Thymus (tissue), 11 donors: ENCODE data around the gene SEMA3G. TPM values are rescaled to one million over a fixed set of nuclear protein-coding genes. Genes with fewer than 3 reads are reported as not detected.

Experiments used
- DNase-seq, 9 donors: peaks; one replicate each; pipeline ENCODE4 v3.0.0-alpha.2; 2013; ENCODE audit warnings: low spot score in 9 of 9, low read depth in 6 of 9, missing footprints in 1 of 9
- H3K27ac ChIP-seq, 2 donors: one replicate each; pipeline ENCODE4 v1.5.1; 2013; ENCODE audit warnings: control low read depth in 1 of 2, low read depth in 1 of 2, low read length in 1 of 2, mild to moderate bottlenecking in 1 of 2, moderate library complexity in 1 of 2
- H3K27me3 ChIP-seq, 2 donors: one replicate each; pipeline ENCODE4 v1.5.1; 2013; ENCODE audit warnings: low read length in 1 of 2; ENCODE audit not compliant: control insufficient read depth in 2 of 2, insufficient read depth in 1 of 2
- H3K36me3 ChIP-seq, 2 donors: one replicate each; pipeline ENCODE4 v1.5.1; 2013; ENCODE audit warnings: low read length in 1 of 2, mild to moderate bottlenecking in 1 of 2, moderate library complexity in 1 of 2; ENCODE audit not compliant: control insufficient read depth in 2 of 2, insufficient read depth in 2 of 2
- H3K4me1 ChIP-seq, 2 donors: one replicate each; pipeline ENCODE4 v1.5.1; 2013; ENCODE audit warnings: low read length in 2 of 2; ENCODE audit not compliant: control insufficient read depth in 2 of 2, insufficient read depth in 2 of 2
- H3K4me3 ChIP-seq, 2 donors: one replicate each; pipeline ENCODE4 v1.5.1; 2013; ENCODE audit warnings: low read length in 2 of 2, control low read depth in 1 of 2, mild to moderate bottlenecking in 1 of 2
- H3K9me3 ChIP-seq, 2 donors: one replicate each; pipeline ENCODE4 v1.5.1; 2013; ENCODE audit warnings: low read length in 1 of 2, mild to moderate bottlenecking in 1 of 2; ENCODE audit not compliant: control insufficient read depth in 2 of 2, insufficient read depth in 1 of 2
- WGBS: extraction: QIAGEN DNeasy Blood & Tissue Kit; methylation state at CpG from one replicate; pipeline ENCODE4 v1.1.7; 2013; 5-methylcytosine and 5-hydroxymethylcytosine counted together
- polyA plus RNA-seq: library from polyadenylated mRNA; stranded (reverse); fragments of 200-250 nt; gene quantifications from one replicate; pipeline ENCODE4 v1.2.3, GENCODE V29; 2013
- total RNA-seq: library from RNA; stranded (reverse); fragments of 120-200 nt; gene quantifications from one replicate; pipeline ENCODE4 v1.2.4, GENCODE V29; 2013
- donor health status: healthy.

Gene SEMA3G
- total and polyA plus RNA-seq, 2 donors: 0.80 to 6.4 TPM

GRCh38 chr3:52469001-52469400 is 24.1 kb upstream of the SEMA3G start:
- H3K27ac ChIP-seq: no peak overlapping the region
- no peak for DNase-seq
- H3K9me3 ChIP-seq: no peaks in the 10 kb centered on the region
- WGBS: 98% methylated on average over 5 of the region's 5 CpGs
- no peak overlapping the region for H3K4me3 ChIP-seq
- peaks cover 68 to 72% of the 10 kb centered on the region in 2 donors for H3K36me3 ChIP-seq
- H3K27me3 ChIP-seq: no peaks in the 10 kb centered on the region
- H3K4me1 ChIP-seq: peaks cover 0 to 4% of the 10 kb centered on the region in 2 donors

GRCh38 chr3:52468336-52468735 is 23.4 kb upstream of the SEMA3G start:
- 88% methylated on average over 9 of the region's 9 CpGs for WGBS
- H3K9me3 ChIP-seq: no peaks in the 10 kb centered on the region
- H3K4me3 ChIP-seq: no peak overlapping the region
- DNase-seq: no peak
- no peaks in the 10 kb centered on the region for H3K27me3 ChIP-seq
- H3K4me1 ChIP-seq: peaks cover 0 to 4% of the 10 kb centered on the region in 2 donors
- H3K36me3 ChIP-seq: peaks cover 64 to 71% of the 10 kb centered on the region in 2 donors
- no peak overlapping the region for H3K27ac ChIP-seq

GRCh38 chr3:52463416-52463815 is 18.5 kb upstream of the SEMA3G start:
- Histone ChIP-seq H3K9me3 (no peaks in the 10 kb centered on the region), H3K36me3 (peaks cover 64 to 69% of the 10 kb centered on the region in 2 donors), H3K27me3 (no peaks in the 10 kb centered on the region), H3K4me3 (no peak overlapping the region), H3K4me1 (peaks cover 0 to 7% of the 10 kb centered on the region in 2 donors), H3K27ac (no peak overlapping the region)
- 81% methylated on average over 5 of the region's 5 CpGs for WGBS
- no peak for DNase-seq

GRCh38 chr3:52461874-52462273 is 17.0 kb upstream of the SEMA3G start:
- peaks cover 52 to 72% of the 10 kb centered on the region in 2 donors for H3K36me3 ChIP-seq
- WGBS: 96% methylated on average over 6 of the region's 6 CpGs

GRCh38 chr3:52458770-52459545 is 14.1 kb upstream of the SEMA3G start:
- H3K9me3 ChIP-seq: no peaks in the 10 kb centered on the region
- H3K36me3 ChIP-seq: peaks cover 38 to 47% of the 10 kb centered on the region in 2 donors
- H3K27me3 ChIP-seq: no peaks in the 10 kb centered on the region
- H3K4me3 ChIP-seq: no peak overlapping the region
- no peak overlapping the region for H3K27ac ChIP-seq
- WGBS: 95% methylated on average over 14 of the region's 14 CpGs
- no peak for DNase-seq
- H3K4me1 ChIP-seq: peaks cover 17 to 31% of the 10 kb centered on the region in 2 donors

More at GRCh38 chr3:52461874-52462273, 17.0 kb upstream of the SEMA3G start:
- Histone ChIP-seq H3K4me3 (no peak overlapping the region), H3K27ac (no peak overlapping the region), H3K27me3 (no peaks in the 10 kb centered on the region), H3K9me3 (no peaks in the 10 kb centered on the region), H3K4me1 (peaks cover 4 to 13% of the 10 kb centered on the region in 2 donors)
- DNase-seq: no peak

- Histone ChIP-seq H3K9me3 (no peaks in the 10 kb centered on the region), H3K36me3 (peaks cover 35 to 41% of the 10 kb centered on the region in 2 donors), H3K27ac (no peak overlapping the region), H3K4me1 (peaks cover 17 to 31% of the 10 kb centered on the region in 2 donors), H3K4me3 (no peak overlapping the region), H3K27me3 (no peaks in the 10 kb centered on the region)
- DNase-seq: no peak
- 82% methylated on average over 6 of the region's 6 CpGs for WGBS
Observed at GRCh38 chr3:52458031-52458760, 13.3 kb upstream of the SEMA3G start.

GRCh38 chr3:52456800-52457183 is 11.9 kb upstream of the SEMA3G start:
- peaks cover 17 to 31% of the 10 kb centered on the region in 2 donors for H3K4me1 ChIP-seq

GRCh38 chr3:52456169-52456799 is 11.4 kb upstream of the SEMA3G start:
- peak overlapping the region; percentile 57 to 86 for H3K27ac ChIP-seq
- H3K4me1 ChIP-seq: peaks cover 17 to 31% of the 10 kb centered on the region in 2 donors
- H3K4me3 ChIP-seq: peak overlapping the region; percentile 86 to 98
- peak in 3 of 9 donors; percentile 14 to 52 (median 31) for DNase-seq
- H3K9me3 ChIP-seq: no peaks in the 10 kb centered on the region
- 33% methylated on average over 13 of the region's 13 CpGs for WGBS
- H3K27me3 ChIP-seq: no peaks in the 10 kb centered on the region
- peaks cover 21 to 32% of the 10 kb centered on the region in 2 donors for H3K36me3 ChIP-seq

More at GRCh38 chr3:52456800-52457183, 11.9 kb upstream of the SEMA3G start:
- Histone ChIP-seq H3K36me3 (peaks cover 23 to 34% of the 10 kb centered on the region in 2 donors), H3K27me3 (no peaks in the 10 kb centered on the region), H3K9me3 (no peaks in the 10 kb centered on the region), H3K4me3 (peak overlapping the region; percentile 86 to 98), H3K27ac (peak overlapping the region in 1 of 2 donors; percentile 57)
- 93% methylated on average over 5 of the region's 5 CpGs for WGBS
- DNase-seq: peak in 1 of 9 donors; percentile 12
